Sigmoid colon (tissue), 4 donors: ENCODE measurements around the gene ETV5.

ENCODE experiments used
- EP300 ChIP-seq, 4 donors: sonication (generic); formaldehyde crosslinking; IDR thresholded peaks; one replicate each; pipeline ENCODE4 v1.6.1; 2017; ENCODE audit warnings: antibody characterized with exemption in 4 of 4
- POLR2A ChIP-seq, 2 donors: fragments of 450-650 bp; IDR thresholded peaks; one replicate each; pipeline ENCODE4 v1.6.1; 2016; ENCODE audit warnings: antibody characterized with exemption in 2 of 2, mild to moderate bottlenecking in 2 of 2, moderate library complexity in 2 of 2
- POLR2AphosphoS5 ChIP-seq, 4 donors: sonication (generic); formaldehyde crosslinking; IDR thresholded peaks; one replicate each; pipeline ENCODE4 v1.6.1; 2017; ENCODE audit warnings: antibody characterized with exemption in 4 of 4
- TF ChIP-seq, protein P1 (sequence below), 4 experiments: fragments of 450-650 bp in 3 of 4; fragments of 200-600 bp in 1 of 4; IDR thresholded peaks; one replicate each; pipeline ENCODE4 v1.5.1; 2016 to 2019; ENCODE audit warnings: antibody characterized with exemption in 4 of 4, mild to moderate bottlenecking in 3 of 4, moderate library complexity in 2 of 4

DNA sequence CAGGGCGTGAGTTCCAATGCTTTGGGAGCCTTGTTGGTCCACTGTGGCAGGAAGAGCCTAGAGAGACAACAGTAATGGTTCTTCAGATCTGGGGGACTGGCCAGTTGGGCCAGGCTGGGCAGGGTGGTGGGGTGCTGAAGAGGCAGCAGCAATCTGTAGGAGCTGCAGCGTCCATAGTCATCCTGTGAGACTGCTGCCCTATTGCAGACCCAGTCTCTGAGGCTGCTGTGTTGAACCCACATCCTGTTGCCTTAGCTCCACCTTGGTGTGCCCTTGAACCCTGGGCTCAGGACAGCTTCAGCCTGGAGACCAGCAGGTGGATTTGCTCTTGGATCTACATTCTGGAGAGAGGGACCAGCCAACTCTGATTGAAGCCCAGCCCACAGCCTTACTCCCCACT is 23.6 kb upstream of the ETV5 start:
- no peak for TF ChIP-seq EP300 (IDR thresholded peaks at IDR 0.05)
- no peak for TF ChIP-seq POLR2AphosphoS5 (IDR thresholded peaks at IDR 0.05)
- TF ChIP-seq, protein P1, sequence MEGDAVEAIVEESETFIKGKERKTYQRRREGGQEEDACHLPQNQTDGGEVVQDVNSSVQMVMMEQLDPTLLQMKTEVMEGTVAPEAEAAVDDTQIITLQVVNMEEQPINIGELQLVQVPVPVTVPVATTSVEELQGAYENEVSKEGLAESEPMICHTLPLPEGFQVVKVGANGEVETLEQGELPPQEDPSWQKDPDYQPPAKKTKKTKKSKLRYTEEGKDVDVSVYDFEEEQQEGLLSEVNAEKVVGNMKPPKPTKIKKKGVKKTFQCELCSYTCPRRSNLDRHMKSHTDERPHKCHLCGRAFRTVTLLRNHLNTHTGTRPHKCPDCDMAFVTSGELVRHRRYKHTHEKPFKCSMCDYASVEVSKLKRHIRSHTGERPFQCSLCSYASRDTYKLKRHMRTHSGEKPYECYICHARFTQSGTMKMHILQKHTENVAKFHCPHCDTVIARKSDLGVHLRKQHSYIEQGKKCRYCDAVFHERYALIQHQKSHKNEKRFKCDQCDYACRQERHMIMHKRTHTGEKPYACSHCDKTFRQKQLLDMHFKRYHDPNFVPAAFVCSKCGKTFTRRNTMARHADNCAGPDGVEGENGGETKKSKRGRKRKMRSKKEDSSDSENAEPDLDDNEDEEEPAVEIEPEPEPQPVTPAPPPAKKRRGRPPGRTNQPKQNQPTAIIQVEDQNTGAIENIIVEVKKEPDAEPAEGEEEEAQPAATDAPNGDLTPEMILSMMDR (IDR thresholded peaks at IDR 0.05), result no peak
- no peak for TF ChIP-seq POLR2A (IDR thresholded peaks at IDR 0.05)
